IPS DF 4.7 (cell line): ENCODE data around the gene NCAPD3.

Source experiments
- DNase-seq: peaks from one replicate; pipeline ENCODE4 v3.0.0-alpha.2; 2013; ENCODE audit warnings: low spot score; ENCODE audit errors: extremely low read depth

Gene NCAPD3

DNA sequence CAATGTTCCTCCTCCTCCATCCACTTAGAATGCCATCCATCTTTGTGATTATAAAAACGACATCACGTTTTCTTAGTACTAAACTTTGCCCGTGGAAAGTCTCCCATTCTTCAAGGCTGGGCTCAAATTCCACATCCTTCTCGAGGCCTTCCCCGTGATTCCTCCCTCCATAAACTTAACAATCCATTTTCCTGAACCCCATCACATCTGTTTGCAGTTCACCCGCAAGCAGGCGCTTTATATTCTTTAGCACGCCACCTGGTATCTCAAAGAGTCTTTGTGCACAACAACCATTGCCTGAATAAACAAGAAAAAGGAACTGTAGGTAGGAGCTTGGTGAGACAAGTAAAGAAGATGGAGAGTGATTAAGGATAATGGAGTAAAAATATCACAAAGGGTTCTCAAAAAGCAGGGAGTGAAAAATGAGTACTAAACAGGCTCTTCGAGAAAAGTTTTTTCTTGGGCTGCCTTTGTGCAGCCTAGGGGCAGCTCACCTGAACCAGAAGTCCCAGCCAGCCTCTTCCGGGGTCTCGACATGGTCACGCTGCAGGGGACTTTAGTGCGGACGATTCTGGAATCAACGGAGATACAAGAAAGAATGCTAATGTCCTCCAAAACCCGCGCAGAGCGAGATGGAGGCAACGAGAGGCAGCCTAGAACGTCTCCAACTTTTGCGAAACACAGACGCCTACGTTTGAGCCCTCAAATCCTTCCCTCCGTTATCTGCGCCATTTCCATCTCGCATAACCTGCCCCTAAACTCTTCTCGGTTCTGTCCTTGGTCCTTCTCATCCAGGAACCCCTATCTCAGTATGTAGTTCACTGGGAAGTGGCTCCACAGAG is 28.8 kb upstream of the NCAPD3 start:
- DNase-seq: no peak

- no peak for DNase-seq
These were observed 26.9 kb upstream of the NCAPD3 start for GRCh38 chr11:134250675-134251074.

DNA sequence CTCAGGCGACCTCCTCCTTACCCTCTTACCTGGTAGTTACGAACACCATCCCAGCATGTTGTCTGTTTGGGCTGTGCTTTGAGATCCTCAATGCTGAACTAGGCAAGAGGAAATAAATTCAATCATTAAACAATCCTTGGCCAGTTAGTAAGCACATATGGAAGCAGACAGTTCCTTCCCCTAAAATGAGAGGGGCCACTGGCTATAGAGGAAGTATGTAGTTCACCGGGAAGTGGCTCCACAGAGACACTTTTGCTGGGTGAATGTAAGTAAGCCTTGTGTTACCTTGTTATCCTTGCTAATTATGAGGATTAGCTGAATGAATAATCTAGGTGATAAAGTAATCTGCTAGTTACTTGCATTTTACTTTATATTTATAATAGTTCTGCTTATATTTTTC is 26.5 kb upstream of the NCAPD3 start:
- DNase-seq: no peak

DNA sequence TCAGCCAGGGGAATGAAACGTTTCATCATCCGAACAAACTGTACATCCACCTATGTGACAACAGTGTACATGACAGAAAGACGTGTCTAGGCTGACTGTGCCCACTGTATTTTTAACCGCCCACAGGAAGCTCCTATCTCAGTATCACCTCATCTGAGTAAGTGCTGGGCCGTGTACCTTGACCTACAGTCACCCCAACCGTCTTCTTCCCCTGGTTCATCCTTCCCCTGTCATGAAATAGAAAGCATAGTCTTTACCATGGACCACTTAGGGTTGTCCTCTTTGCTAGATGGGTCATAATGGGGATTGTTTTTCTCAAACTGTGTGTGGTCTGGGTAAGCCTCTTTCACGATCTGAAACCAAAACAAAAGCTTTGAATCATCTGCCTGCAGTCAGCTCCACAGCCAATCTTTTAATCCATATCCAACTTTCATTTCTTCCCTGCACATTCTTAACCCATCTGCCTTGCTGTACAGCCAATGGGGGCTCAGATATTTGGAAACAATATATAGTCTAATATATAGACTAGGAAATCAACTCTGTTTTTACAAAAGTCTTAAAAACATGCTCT is 25.2 kb upstream of the NCAPD3 start:
- DNase-seq: no peak

GRCh38 chr11:134246678-134247077 is 22.9 kb upstream of the NCAPD3 start:
- no peak for DNase-seq

DNA sequence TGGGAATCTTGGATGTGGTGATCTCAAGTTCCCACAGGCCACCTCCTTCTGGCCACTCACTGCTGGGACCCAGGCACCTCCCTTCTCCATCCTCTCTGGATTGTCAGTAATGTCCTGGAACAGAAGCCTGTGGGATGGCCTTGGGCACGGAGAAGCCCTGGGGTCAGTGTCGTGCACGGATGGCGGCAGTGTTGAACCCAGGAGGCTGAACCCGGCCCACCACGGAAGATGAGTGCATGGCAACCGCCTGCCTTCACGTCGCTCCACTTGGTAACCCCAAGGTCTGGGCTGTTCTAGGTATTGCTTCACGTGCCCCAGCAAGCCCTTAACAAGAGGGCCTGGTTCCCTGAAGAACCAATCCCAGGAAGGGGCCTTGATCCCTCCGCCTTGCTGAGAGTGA is 22.3 kb upstream of the NCAPD3 start:
- no peak for DNase-seq

GRCh38 chr11:134245434-134245833 is 21.7 kb upstream of the NCAPD3 start:
- DNase-seq: no peak

DNA sequence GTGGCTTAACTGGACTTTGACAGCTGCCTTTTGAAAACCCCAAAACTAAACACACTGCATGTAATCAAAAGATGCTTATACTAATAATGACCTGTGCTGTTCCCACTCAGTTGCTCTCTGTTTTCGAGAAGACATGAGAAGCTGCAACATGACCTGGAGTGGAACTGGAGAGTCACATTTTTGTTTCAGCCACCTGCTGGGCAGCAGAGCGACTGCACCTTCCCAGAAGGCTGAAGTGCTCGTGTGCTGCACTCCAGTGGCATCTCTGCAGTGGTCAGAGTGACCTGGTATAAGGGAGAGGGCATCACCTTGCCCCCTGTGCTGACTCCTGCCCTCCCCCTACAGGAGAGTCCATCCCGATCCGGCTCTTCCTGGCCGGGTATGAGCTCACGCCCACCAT is 20.8 kb upstream of the NCAPD3 start:
- DNase-seq: no peak

- no peak for DNase-seq
These were observed 20.1 kb upstream of the NCAPD3 start for GRCh38 chr11:134243913-134244312.

DNA sequence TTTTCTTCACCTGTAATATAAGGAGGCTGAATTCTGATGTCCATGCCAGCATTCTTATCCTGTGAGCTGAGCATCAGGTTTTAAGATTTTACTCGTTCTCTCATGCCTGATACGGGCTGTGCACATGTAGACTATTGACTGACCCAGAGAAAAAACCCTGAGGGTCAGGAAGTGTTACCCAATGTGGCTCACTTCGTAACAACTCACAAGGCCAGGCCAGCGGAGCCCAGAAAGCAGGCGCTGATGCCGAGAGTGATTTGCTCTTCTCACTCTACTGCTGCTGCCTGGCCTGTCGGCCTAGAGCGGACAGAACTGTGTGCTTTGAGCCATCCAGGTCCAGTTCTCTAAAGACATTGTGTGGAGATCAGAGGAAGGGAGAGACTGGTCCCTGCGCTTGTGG is 18.6 kb upstream of the NCAPD3 start:
- DNase-seq: no peak

DNA sequence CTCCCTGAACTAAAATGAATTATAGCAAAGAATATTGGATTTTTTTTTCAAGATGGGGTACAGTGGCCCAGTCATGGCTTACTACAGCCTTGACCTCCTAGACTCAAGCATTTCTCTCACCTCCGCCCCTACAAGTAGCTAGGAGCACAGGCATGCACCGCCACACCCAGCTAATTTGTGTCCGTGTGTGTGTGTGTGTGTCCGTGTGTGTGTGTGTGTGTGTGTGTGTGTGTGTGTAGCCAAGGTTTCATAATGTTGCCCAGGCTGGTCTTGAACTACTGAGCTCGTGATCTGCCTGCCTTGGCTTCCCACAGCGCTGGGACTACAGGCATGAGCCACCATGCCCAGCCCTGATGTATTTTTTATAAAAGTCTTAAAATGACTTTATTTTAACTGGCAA is 16.8 kb upstream of the NCAPD3 start:
- DNase-seq: no peak

- DNase-seq: no peak
These were observed 15.2 kb upstream of the NCAPD3 start for GRCh38 chr11:134238956-134239355.

- DNase-seq: no peak
These were observed 13.8 kb upstream of the NCAPD3 start for GRCh38 chr11:134237557-134237922.

DNA sequence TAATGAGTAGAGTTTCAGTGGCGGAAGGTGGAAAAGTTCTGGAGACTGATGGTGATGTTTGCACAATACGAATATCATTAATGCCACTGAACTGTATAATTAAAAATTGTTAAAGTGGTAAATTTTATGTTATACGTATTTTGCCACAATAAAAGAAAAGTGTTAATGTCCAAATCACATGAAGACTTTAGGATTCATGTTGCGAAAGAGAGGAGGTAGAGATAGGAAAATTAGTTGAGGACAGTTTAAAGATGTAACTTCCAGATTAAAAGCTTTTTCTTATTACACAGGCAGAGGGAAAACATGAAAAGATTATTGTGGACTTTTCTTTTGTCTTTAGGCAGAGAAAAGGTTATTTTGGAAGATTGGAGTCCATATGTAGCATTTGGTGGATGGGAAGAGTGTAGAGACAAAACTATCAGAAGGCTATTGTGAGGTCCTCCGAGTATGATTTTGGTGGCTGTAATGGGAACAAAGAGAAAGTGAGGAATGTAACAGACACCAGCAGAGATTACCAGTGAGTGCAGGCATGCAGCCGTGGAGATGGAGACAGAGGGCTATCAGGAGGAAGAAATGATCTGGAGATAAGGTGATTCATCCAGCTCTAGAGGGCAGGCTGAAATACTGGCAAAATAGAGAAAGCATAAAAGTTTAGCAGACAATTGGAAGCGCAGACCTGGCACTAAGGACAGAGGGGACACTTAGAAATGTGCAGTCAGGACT is 13.2 kb upstream of the NCAPD3 start:
- no peak for DNase-seq

DNA sequence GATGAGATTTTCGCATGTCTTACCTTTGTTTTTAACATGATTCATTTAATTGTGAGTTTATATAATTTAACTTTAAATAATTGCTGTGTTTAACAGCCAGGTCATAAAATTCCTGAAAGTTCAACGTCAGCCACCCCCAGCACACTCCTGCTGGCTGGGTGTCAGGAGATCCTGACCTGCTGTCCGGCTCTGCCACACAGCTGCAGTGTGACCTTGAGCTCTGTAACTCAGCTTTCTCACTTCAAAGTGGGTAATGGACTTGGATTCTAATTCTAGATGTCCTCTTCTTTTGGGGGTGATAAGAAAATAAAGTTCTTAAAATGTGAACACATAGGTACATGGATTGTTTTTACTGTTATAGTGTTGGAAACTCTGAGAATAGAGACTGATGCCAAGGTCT is 11.6 kb upstream of the NCAPD3 start:
- no peak for DNase-seq

GRCh38 chr11:134233729-134234179 is 10.0 kb upstream of the NCAPD3 start:
- no peak for DNase-seq

DNA sequence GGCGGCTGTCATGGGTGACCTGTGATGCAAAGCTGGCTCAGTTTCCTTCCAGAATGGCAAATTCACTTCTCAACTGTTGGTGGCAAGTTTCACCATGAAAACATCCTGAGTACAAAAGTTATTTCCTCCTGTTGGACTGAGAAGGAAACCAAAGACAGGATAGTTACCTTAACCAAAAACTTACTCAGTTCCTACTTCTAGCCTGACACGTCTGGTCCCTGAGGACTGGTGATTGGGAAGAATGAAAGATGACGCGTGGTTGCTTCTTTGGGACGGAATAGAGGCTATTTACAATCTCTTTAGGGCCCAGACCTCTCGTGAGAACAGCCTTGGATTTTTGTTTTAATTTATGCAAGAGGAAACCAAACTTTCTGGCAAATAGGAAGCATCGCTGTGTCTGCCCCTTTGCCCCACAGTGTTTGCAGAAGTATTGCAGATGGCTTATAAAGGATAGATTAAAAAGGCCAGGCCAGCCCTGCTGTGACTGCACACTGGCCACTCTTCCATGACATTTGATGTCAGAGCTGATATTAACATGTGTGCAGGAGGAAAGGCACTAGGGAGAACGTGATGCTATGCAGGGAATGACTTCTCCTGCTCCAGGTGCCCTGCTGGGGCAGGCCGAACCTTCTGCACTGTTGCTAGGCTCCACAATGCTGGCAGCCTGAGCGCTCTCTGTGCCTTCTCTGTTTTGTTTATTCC is 8.3 kb upstream of the NCAPD3 start:
- DNase-seq: no peak

DNA sequence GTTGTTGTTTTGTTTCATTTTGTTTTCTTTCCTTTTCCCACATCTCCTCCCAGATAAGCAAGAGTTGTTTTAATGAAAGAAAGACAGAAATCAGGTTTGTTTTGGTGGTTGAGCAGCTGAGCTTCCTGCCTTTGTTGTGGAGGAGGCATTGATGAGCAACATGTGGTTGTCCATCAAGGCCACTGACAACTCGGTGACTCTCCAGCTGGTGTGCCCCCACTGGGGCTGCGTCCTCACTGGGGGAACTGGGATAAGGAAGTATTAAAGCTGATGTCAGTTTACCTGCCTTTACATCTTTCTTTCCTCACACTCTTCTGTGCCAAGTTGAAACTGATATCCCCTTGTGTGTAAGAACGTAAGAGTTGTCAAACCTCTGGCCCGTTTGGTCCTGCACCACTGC is 6.6 kb upstream of the NCAPD3 start:
- DNase-seq: no peak

DNA sequence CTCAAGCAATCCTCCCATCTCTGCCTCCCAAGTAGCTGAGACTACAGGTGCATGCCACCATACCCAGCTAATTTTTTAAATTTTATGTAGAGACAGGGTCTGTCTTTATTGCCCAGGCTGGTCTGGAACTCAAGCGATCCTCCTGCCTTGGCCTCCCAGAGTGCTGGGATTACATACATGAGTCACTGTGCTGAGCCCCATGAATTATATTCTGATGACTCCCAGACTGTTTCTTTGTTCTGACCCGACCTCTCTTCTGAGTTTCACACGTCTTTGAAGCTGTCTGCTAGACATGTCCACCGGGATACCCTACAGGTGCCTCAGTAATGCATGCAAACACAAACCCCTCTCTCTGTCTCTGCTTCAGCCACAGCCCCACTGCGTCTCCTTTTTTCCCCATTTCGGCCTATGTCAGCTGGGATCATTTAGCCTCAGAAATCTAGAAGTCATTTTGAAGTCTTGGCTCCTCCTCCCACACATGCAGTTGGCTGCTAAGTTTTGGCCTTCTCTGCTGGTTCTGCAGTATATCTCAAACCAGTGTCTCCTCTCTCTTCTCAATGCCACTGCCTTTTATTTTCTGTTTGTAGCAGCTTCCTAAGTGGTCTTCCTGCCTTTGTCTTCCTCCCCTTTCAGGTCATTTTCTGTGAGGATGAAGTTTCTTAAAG is 5.5 kb upstream of the NCAPD3 start:
- DNase-seq: no peak

DNA sequence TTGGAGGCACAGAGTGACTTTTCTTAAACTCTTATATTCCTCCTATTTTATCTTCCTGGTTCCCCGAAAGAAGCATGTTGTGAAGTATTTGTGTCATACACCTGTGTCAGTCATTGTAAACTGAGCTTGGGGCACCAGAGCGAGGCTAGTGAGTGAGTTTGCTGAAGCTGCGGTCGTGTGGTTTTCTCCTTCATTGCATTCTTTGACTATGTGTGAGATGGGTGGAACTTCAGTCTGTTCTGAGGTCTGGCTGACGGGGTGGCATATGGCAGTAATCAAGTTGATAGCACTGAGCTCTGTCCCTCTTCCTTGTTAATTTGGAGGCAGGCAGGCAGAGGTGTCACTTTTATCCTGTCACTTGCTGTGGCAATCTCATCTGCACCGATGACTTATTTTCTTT is 4.9 kb upstream of the NCAPD3 start:
- DNase-seq: no peak

DNA sequence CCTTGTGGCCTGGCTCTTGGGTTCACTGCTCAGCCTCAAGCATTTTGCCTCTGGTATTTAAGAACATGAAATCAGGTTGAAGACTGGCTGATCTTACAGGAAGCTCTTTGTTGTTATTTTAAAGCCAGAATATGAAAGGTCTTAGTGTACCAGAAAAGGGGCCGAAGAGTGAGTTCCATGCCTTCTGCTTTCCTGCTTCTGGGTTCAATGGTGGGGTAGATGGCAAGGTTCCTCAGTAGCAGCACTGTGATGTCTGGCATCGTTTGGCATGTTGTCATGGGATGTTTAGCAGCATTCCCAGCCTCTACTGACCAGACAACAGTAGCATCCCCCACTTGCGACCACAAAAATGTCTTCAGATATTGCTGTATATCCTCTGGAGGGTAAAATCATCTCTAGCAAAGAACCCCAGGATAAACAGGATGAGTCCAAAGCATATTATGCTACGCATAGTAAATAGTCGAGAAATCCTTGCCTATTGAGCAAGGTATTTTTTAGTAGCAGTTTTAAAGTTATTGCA is 3.1 kb upstream of the NCAPD3 start:
- no peak for DNase-seq
